GM21723 (cell line): Measurements from ENCODE around the gene FOXP4.

Experiments used
- ATAC-seq: cut with Tn5 transposase; IDR thresholded peaks from one replicate; pipeline ENCODE4 v1.9.1; 2021; ENCODE audit warnings: mild to moderate bottlenecking, moderate library complexity; ENCODE audit not compliant: unreplicated experiment

FOXP4 gene

DNA sequence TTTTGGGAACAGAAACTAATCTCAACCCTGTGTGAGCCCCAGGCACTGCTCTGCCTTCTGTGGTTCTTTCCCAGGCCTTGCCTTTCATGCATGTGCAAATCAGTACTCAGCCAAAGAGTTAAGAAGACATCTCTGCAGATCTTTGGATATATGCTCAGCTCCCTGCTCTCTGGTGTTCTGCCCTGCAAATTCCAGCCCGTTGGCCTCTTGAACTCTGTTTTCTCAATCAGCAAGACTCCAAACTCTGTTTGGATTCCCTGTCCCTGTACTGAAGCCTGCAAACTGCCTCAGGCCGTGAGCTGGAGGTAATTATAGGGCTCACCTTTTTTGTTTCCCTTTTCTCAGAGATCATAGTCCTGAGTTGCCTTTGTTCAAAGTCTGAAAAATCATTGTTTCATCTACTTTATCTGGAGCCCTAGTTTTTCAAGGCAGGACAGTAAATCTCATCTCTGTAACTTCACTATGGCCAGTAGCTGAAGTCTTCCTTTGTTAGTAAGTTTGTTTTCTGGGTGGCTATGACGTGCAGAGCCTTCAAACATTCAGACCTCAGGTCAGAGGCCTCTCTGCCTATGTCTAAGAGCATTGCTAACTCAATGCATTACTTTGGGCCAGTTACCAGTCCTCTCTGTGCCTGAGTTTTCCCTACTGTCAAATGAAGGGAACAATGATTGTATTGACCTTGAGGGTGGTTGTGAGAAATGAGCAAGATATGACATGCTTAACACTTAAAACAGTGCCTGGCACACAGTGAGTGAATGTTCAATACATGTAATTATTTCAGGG, 76.2 kb downstream of the FOXP4 start:
- no peak for ATAC-seq

DNA sequence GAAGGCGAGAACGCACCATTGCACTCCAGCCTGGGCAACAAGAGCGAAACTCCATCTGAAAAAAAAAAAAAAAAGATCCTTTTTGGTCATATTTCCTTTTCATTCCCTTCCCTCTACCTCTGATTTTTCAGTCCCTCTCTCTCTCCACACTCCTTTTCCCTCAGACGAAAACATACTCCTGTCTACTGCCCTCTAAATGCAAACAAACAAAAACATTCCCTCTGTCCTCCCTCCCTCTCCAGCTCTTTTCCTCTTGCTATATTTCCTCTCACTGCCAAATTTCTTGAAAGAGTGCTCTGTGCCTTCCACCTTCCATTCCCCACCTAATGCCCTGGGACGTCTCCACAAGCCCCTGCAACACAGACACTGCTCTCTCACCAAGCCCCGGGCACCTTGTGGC, 77.1 kb downstream of the FOXP4 start:
- no peak for ATAC-seq

DNA sequence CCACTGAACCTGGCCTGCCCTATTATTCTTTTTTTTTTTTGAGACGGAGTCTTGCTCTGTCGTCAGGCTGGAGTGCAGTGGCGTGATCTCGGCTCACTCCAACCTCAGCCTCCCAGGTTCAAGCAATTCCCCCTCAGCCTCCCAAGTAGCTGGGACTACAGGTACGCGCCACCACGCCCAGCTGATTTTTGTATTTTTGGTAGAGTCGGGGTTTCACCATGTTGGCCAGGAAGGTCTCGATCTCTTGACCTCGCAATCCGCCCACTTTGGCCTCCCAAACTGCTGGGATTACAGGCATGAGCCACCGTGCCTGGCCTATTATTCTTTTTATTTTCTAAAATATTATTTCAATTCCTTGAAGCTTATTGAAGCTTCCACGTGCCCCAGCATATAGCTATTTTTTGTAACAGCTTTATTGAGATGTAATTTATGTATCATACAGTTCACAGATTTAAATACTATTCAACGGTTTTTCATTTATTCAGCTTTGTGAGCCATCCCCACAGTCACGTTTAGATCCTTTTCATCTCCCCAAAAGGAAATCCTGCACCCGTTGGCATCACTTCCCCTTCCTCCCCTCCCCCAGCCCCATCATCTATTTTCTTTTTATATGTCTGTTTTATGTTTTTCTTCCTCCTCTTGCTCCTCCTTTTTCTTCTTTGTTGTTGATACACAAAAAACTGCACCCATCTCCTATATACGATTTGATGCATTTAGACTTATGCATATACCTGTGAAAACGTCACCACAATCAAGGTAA, 78.6 kb downstream of the FOXP4 start:
- no peak for ATAC-seq

DNA sequence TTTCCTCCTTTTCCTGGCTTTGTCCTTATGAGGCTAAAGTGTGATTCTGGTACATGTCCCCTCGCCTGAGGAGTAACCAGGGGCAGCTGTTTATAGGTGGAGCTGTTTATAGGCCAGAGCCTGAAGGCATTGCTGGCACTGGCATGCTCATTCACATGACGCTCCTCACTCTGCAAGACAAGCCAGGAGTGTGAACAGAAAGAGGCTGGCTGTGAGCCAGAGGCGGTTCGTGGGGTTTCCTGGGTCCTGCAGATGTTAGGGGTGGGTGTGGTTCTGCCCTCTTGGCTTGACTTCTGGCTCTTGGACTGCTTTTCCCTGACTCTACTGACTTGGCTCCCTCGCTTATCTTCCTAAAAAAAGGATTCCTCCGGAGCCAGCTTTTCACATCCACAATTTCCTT, 79.3 kb downstream of the FOXP4 start:
- ATAC-seq, result no peak

- no peak for ATAC-seq
These were observed 79.8 kb downstream of the FOXP4 start for GRCh38 chr6:41626022-41626421.

- ATAC-seq, result no peak
These were observed 80.7 kb downstream of the FOXP4 start for GRCh38 chr6:41626917-41627316.

DNA sequence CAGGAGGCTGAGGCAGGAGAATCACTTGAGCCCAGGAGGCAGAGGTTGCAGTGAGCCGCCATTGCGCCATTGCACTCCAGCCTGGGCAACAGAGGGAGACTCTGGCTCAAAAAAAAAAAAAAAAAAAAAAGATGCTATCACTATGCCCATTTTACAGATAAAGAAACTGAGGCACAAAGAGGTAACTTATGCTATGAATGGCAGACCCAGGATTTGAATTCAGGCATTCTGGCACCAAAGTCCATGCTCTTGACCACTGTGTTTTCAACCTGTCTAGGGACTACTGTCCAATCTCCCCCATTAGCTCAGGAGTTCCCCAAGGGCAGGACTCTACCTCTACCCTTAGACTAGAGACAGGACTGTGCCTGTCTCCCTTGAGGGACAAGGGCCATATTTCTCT, 82.9 kb downstream of the FOXP4 start:
- no peak for ATAC-seq

DNA sequence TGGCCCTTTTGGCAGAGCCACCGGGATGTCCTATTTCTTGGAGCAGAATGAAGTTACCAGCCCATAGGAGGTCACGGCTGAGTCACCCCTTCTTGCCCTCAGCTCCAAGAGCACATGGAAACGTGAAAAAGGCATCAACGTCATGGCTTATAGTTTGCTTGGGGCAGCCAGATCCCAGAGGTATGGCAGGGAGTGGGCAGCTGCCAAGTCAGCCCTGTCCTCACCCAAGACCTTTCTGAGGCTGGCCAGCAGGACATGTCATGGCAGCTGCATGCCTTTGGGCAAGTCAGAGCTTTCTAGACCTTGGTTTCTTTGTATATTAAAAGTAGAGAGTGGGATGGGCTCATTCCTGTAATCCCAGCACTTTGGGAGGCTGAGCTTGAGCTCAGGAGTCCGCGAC, 83.9 kb downstream of the FOXP4 start:
- no peak for ATAC-seq

- ATAC-seq, result no peak
These were observed 84.8 kb downstream of the FOXP4 start for GRCh38 chr6:41630946-41631345.

- no peak for ATAC-seq
These were observed 87.0 kb downstream of the FOXP4 start for GRCh38 chr6:41633056-41633634.

- ATAC-seq, result no peak
These were observed 88.5 kb downstream of the FOXP4 start for GRCh38 chr6:41634657-41635056.

DNA sequence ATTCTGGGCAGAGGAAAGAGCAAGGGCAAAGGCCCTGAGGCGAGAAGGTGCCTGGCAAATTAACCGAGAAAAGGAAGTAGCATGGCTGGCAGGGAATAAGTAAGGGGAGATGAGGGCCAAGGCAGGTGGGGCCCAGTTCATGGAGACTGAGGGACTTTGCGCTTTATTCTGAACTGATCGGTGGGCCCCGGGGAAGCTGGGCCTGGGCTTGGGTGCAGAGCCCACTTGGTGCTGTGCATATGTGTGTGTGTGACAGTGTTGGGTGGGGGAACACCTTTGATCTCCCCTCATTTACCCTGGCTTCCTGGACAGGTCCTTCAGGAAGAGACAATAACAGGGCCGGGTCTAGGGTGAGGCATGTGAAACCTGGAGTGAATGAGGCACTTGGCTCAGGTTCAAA, 89.2 kb downstream of the FOXP4 start:
- ATAC-seq, result no peak

DNA sequence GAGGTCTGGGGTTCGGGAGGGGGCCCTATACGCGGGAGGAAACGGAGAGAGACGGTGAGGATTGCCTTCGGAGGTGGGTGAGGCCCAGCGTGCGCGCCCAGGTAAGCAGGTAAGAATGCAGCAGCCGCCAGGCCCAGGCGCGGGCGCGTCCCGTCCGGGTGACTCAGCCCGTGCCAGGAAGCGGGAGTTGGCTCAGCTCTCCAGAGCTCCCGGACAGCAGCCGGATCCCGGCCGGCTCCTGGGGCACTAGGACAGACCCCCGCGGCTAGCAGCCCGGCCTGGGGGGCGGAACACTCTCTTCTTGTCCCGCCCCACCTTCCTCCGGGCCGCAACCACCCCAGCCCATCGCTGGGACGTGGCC, 90.6 kb downstream of the FOXP4 start:
- ATAC-seq, result no peak

GRCh38 chr6:41637194-41638001, 91.2 kb downstream of the FOXP4 start:
- ATAC-seq, result no peak

DNA sequence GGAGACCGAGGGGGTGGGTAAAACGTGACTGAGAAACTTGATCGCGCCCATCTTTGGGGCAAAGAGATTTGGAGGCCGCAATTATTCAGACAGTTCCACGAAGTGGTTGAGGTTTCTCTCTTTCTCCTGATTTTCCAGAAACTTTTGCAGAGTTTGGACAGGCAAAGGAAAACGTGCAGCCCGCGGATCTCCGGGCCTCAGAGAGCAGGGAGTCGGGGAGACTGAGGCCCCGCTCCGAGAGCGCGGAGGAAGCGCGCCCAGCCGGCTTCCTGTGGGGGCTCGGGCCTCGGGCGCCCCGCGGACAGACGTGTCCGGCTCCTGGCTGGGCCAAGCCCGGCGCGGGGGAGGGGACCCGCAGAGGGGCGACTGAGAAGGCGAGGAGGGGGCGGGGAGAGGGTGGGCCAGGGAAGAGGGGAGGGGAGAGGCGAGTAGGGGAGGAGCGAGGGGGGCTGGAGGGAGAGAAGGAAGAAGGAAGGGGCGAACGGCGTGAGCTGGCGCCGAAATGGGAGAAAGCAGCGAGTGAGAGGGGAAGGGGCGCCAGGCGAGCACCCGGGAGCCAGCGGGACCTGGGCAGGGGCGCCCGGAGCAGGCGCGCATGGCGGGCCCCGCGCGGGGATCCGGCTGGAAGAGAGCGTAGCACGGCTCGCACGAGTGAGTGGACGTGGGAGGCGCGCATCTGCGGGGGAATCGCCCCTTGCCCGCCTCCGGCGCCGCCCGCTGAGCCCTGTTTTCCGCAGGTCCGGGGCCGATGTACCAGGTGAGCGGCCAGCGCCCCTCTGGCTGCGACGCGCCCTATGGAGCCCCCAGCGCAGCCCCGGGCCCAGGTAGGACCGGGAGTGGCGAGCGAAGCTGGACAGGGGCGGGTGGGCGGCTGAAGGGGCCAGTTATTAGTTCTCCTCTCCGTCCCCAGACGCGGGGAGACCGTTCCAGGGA, 92.1 kb downstream of the FOXP4 start, which contains the start of gene MDFI:
MDFI (plus strand) TSS at position 467 of the 933 bp plus-strand sequence; CDS start at position 749, 282 bp downstream.
- ATAC-seq, result no peak

- no peak for ATAC-seq
These were observed 93.0 kb downstream of the FOXP4 start for GRCh38 chr6:41638935-41639808.

DNA sequence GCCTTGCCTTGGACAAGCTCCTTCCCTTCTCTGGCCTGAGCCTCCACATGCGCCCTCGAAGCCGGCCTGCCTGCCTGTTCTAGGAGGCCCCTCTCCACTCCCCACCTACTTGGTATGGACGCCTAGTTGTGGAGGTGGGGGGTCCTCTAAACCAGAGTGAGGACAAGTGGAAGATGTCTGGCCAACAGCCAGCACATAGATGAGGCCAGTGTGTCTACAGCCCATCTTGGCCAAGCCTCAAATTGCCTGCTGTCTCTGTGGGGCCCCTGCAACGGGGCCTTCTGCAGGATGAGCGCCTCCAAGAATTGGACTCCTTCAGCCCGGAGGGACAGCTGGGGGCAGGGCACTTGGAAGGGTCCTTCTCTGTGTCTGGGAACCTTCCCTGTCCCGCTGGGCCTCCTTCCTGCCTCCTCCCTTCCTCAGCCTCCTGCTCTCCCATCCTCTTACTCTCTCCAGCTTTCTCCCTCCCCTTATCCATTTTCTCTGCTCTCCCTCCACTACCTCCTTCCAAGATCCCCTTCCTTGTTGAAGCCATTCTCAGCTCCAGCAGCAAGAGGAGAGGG, 93.7 kb downstream of the FOXP4 start:
- no peak for ATAC-seq

GRCh38 chr6:41640426-41640825, 94.2 kb downstream of the FOXP4 start:
- ATAC-seq, result no peak
